Prostate gland (tissue), 2 donors: Measurements from ENCODE around the gene SH3BP4. TPM values are rescaled to one million over a fixed set of nuclear protein-coding genes. Genes with fewer than 3 reads are reported as not detected.

Experiments used
- DNase-seq: peaks from one replicate; pipeline ENCODE4 v3.0.0-alpha.2; 2019; ENCODE audit warnings: low spot score
- H3K27ac ChIP-seq, 2 donors: fragments of 200-600 bp; sonication (generic); 2 replicates each; pipeline ENCODE4 v1.5.1; 2017 to 2019
- H3K27me3 ChIP-seq: fragments of 200-600 bp; sonication (generic); replicated peaks from 2 replicates; pipeline ENCODE4 v1.5.1; 2019; ENCODE audit not compliant: insufficient read depth
- H3K36me3 ChIP-seq, 2 donors: fragments of 200-600 bp; sonication (generic); 1 replicate in 1 of 2; 2 replicates in 1 of 2; pipeline versions ENCODE4 v1.5.1 to v1.8.1; 2017 to 2019
- H3K4me1 ChIP-seq: fragments of 200-600 bp; sonication (generic); replicated peaks from 2 replicates; pipeline ENCODE4 v1.5.1; 2019
- H3K4me3 ChIP-seq, 2 donors: fragments of 200-600 bp; sonication (generic); 2 replicates each; pipeline ENCODE4 v1.5.1; 2017 to 2019
- H3K9me3 ChIP-seq: fragments of 200-600 bp; sonication (generic); 2 replicates; pipeline ENCODE4 v1.5.1; 2017
- CTCF ChIP-seq, 4 experiments: fragments of 200-600 bp in 2 of 4; fragments of 450-650 bp in 2 of 4; sonication (generic) in 2 of 4; IDR thresholded peaks; 1 replicate in 3 of 4; 2 replicates in 1 of 4; pipeline ENCODE4 v1.5.1; 2016 to 2019; ENCODE audit warnings: antibody characterized with exemption in 4 of 4, mild to moderate bottlenecking in 2 of 4, moderate library complexity in 2 of 4
- POLR2A ChIP-seq: fragments of 450-650 bp; IDR thresholded peaks from one replicate; pipeline ENCODE4 v1.6.1; 2016; ENCODE audit warnings: antibody characterized with exemption, mild to moderate bottlenecking
- POLR2AphosphoS5 ChIP-seq: sonication (generic); formaldehyde crosslinking; IDR thresholded peaks from one replicate; pipeline ENCODE4 v1.6.1; 2017; ENCODE audit warnings: antibody characterized with exemption
- WGBS: methylation state at CpG from one replicate; pipeline ENCODE4 v1.1.5; 2018; 5-methylcytosine and 5-hydroxymethylcytosine counted together
- intact Hi-C: fragments of 100-400 bp; cut with DNase I; formaldehyde crosslinking; loops from one replicate; pipeline ENCODE4 v1.14.2; 2022
- total RNA-seq, 2 donors: library from RNA; depleted of rRNA; stranded (reverse); fragments of >200 nt; gene quantifications; one replicate each; pipeline ENCODE4 v1.1.0, GENCODE V29; 2016

Gene SH3BP4
- total RNA-seq, 2 donors from 2014 or later: 86.7 to 134 TPM

DNA sequence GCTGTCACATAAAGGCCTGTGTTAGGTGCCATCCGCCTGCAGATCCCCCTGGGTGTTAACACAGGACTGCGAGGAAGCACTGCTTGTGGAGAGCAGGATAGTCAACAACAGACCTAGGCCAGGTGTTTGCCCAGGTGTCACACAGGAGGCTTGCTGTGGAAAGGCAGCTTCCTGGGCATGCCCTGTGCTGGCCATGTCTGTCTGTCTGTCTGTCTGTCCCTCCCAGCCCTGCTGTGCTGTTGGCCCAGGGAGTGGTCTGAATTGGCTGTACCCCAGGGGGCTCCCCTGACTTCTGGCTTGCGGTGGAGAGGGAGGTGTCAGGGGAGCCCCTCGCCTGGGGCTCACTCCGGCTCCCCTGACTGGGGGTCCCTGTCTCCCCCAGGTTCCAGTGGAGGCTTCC, 53.2 kb downstream of the SH3BP4 start:
- Histone ChIP-seq H3K4me1 (peaks cover 43% of the 10 kb centered on the region), H3K4me3 (no peak overlapping the region), H3K27me3 (no peaks in the 10 kb centered on the region), H3K9me3 (no peaks in the 10 kb centered on the region), H3K36me3 (no peaks in the 10 kb centered on the region), H3K27ac (peak overlapping the region; percentile 81 to 84)
- no peak for TF ChIP-seq CTCF (IDR thresholded peaks at IDR 0.05)
- TF ChIP-seq POLR2A: no peak
- no peak for TF ChIP-seq POLR2AphosphoS5
- intact Hi-C loops: no loop called here
- WGBS: 78% methylated on average over 5 of the region's 5 CpGs
- no peak for DNase-seq

- DNase-seq: peak; percentile 78
- Histone ChIP-seq H3K9me3 (no peaks in the 10 kb centered on the region), H3K27me3 (no peaks in the 10 kb centered on the region), H3K4me1 (peaks cover 43% of the 10 kb centered on the region), H3K4me3 (no peak overlapping the region), H3K36me3 (no peaks in the 10 kb centered on the region), H3K27ac (peak overlapping the region; percentile 81 to 84)
- intact Hi-C loops: no loop called here
- TF ChIP-seq POLR2A (no peak), CTCF (IDR thresholded peaks at IDR 0.05) (peak in 2 of 4 experiments; percentile 40 to 47)
- 38% methylated on average over 18 of the region's 20 CpGs for WGBS
These were observed 53.9 kb downstream of the SH3BP4 start for GRCh38 chr2:235005603-235006259.

DNA sequence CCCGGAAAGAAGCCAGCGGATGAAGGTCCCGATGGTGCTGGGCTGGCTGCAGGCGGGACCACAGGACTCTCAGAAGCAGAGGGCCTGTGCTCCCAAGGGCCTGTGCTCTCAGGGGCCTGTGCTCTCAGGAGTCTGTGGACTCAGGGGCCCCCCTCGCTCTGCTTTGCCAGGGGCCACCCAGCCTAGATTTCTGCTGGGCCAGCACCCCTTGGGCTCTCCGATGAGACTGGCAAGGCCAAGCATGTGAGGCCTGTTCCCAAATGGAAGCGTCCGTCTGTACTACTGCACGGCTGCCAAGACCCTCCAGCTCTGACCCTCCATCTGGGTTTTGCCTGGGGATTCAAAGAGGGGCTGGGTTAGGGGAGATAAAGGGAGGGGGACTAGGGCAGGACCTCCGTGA, 54.6 kb downstream of the SH3BP4 start:
- Histone ChIP-seq H3K36me3 (no peaks in the 10 kb centered on the region), H3K4me1 (peaks cover 39% of the 10 kb centered on the region), H3K4me3 (no peak overlapping the region), H3K27me3 (no peaks in the 10 kb centered on the region), H3K9me3 (no peaks in the 10 kb centered on the region), H3K27ac (peak overlapping the region; percentile 81 to 84)
- intact Hi-C loops: no loop called here
- WGBS: 80% methylated on average over 10 of the region's 10 CpGs
- DNase-seq: no peak
- TF ChIP-seq POLR2A (no peak), CTCF (IDR thresholded peaks at IDR 0.05) (no peak), POLR2AphosphoS5 (no peak)

GRCh38 chr2:235006986-235007385, 55.2 kb downstream of the SH3BP4 start:
- intact Hi-C loops: no loop called here
- Histone ChIP-seq H3K9me3 (no peaks in the 10 kb centered on the region), H3K36me3 (no peaks in the 10 kb centered on the region), H3K27me3 (no peaks in the 10 kb centered on the region), H3K4me1 (peaks cover 34% of the 10 kb centered on the region), H3K27ac (peak overlapping the region; percentile 81 to 84), H3K4me3 (no peak overlapping the region)
- no peak for DNase-seq
- WGBS: 72% methylated on average over 6 of the region's 6 CpGs
- TF ChIP-seq POLR2A (no peak), POLR2AphosphoS5 (no peak), CTCF (IDR thresholded peaks at IDR 0.05) (no peak)

- intact Hi-C loops: no loop called here
- WGBS: 75% methylated on average over 25 of the region's 25 CpGs
- Histone ChIP-seq H3K4me1 (peaks cover 33% of the 10 kb centered on the region), H3K36me3 (no peaks in the 10 kb centered on the region), H3K4me3 (no peak overlapping the region), H3K27me3 (no peaks in the 10 kb centered on the region), H3K27ac (peak overlapping the region; percentile 81 to 84), H3K9me3 (no peaks in the 10 kb centered on the region)
- DNase-seq: no peak
- TF ChIP-seq POLR2A: no peak
- TF ChIP-seq CTCF (IDR thresholded peaks at IDR 0.05): no peak
- TF ChIP-seq POLR2AphosphoS5: no peak
These were observed 56.0 kb downstream of the SH3BP4 start for GRCh38 chr2:235007664-235008457.
